Measurements from ENCODE around the gene RSF1.

RSF1 gene

GRCh38 chr11:77690649-77691048 is 129.9 kb downstream of the RSF1 start:
- H3K9me3 ChIP-seq (ENCODE audit: insufficient read depth, low read length) = no peaks in the 10 kb centered on the region
- no peaks in the 10 kb centered on the region for H4K20me1 ChIP-seq (ENCODE audit: insufficient read depth, low read length)
- no peak overlapping the region for H3K9ac ChIP-seq (ENCODE audit: low read length)
- no peaks in the 10 kb centered on the region for H3K27me3 ChIP-seq (ENCODE audit: low read depth, low read length)
- H3K79me2 ChIP-seq (ENCODE audit: low read length) = no peaks in the 10 kb centered on the region
- TF ChIP-seq EZH2phosphoT487 (IDR thresholded peaks at IDR 0.05; ENCODE audit: low read depth) (no peak), CTCF (IDR thresholded peaks at IDR 0.05; ENCODE audit: low read depth, low read length) (no peak)
- H2AFZ ChIP-seq (ENCODE audit: low read depth, low read length) = no peak overlapping the region
- H3K36me3 ChIP-seq (replicated peaks; ENCODE audit: low read depth, low read length) = peaks cover 37% of the 10 kb centered on the region
- no peak overlapping the region for H3K4me3 ChIP-seq (ENCODE audit: low read length)
- no peaks in the 10 kb centered on the region for H3K4me1 ChIP-seq (ENCODE audit: low read length)
- H3K4me2 ChIP-seq (ENCODE audit: low read length) = no peak overlapping the region
- no peak overlapping the region for H3K27ac ChIP-seq (ENCODE audit: low read length)

- no peak overlapping the region for H3K9ac ChIP-seq (ENCODE audit: low read length)
- no peaks in the 10 kb centered on the region for H3K9me3 ChIP-seq (ENCODE audit: insufficient read depth, low read length)
- H3K4me2 ChIP-seq (ENCODE audit: low read length) = no peak overlapping the region
- H3K27me3 ChIP-seq (ENCODE audit: low read depth, low read length) = no peaks in the 10 kb centered on the region
- TF ChIP-seq CTCF (IDR thresholded peaks at IDR 0.05; ENCODE audit: low read depth, low read length) = no peak
- no peak for TF ChIP-seq EZH2phosphoT487 (IDR thresholded peaks at IDR 0.05; ENCODE audit: low read depth)
- H4K20me1 ChIP-seq (ENCODE audit: insufficient read depth, low read length) = no peaks in the 10 kb centered on the region
- peaks cover 43% of the 10 kb centered on the region for H3K36me3 ChIP-seq (replicated peaks; ENCODE audit: low read depth, low read length)
- H3K79me2 ChIP-seq (ENCODE audit: low read length) = no peaks in the 10 kb centered on the region
- no peaks in the 10 kb centered on the region for H3K4me1 ChIP-seq (ENCODE audit: low read length)
- H2AFZ ChIP-seq (ENCODE audit: low read depth, low read length) = no peak overlapping the region
- H3K4me3 ChIP-seq (ENCODE audit: low read length) = no peak overlapping the region
- H3K27ac ChIP-seq (ENCODE audit: low read length) = no peak overlapping the region
These were observed 133.4 kb downstream of the RSF1 start for GRCh38 chr11:77687088-77687487.

GRCh38 chr11:77677138-77677537 is 143.4 kb downstream of the RSF1 start:
- Histone ChIP-seq H3K27ac (ENCODE audit: low read length) (no peak overlapping the region), H2AFZ (ENCODE audit: low read depth, low read length) (no peak overlapping the region), H3K4me2 (ENCODE audit: low read length) (no peak overlapping the region), H3K79me2 (ENCODE audit: low read length) (no peaks in the 10 kb centered on the region), H3K4me1 (ENCODE audit: low read length) (no peaks in the 10 kb centered on the region), H4K20me1 (ENCODE audit: insufficient read depth, low read length) (no peaks in the 10 kb centered on the region), H3K4me3 (ENCODE audit: low read length) (no peak overlapping the region), H3K36me3 (replicated peaks; ENCODE audit: low read depth, low read length) (peaks cover 60% of the 10 kb centered on the region), H3K9me3 (ENCODE audit: insufficient read depth, low read length) (no peaks in the 10 kb centered on the region), H3K27me3 (ENCODE audit: low read depth, low read length) (no peaks in the 10 kb centered on the region), H3K9ac (ENCODE audit: low read length) (no peak overlapping the region)
- TF ChIP-seq EZH2phosphoT487 (IDR thresholded peaks at IDR 0.05; ENCODE audit: low read depth) (no peak), CTCF (IDR thresholded peaks at IDR 0.05; ENCODE audit: low read depth, low read length) (no peak)

GRCh38 chr11:77672264-77672663 is 148.3 kb downstream of the RSF1 start:
- no peaks in the 10 kb centered on the region for H4K20me1 ChIP-seq (ENCODE audit: insufficient read depth, low read length)
- H3K27me3 ChIP-seq (ENCODE audit: low read depth, low read length) = no peaks in the 10 kb centered on the region
- no peak overlapping the region for H3K4me3 ChIP-seq (ENCODE audit: low read length)
- no peak overlapping the region for H3K4me2 ChIP-seq (ENCODE audit: low read length)
- no peak overlapping the region for H3K9ac ChIP-seq (ENCODE audit: low read length)
- H3K4me1 ChIP-seq (ENCODE audit: low read length) = no peaks in the 10 kb centered on the region
- no peaks in the 10 kb centered on the region for H3K79me2 ChIP-seq (ENCODE audit: low read length)
- no peak overlapping the region for H3K27ac ChIP-seq (ENCODE audit: low read length)
- no peak for TF ChIP-seq EZH2phosphoT487 (IDR thresholded peaks at IDR 0.05; ENCODE audit: low read depth)
- TF ChIP-seq CTCF (IDR thresholded peaks at IDR 0.05; ENCODE audit: low read depth, low read length) = no peak
- H3K36me3 ChIP-seq (replicated peaks; ENCODE audit: low read depth, low read length) = peaks cover 62% of the 10 kb centered on the region
- H2AFZ ChIP-seq (ENCODE audit: low read depth, low read length) = no peak overlapping the region
- no peaks in the 10 kb centered on the region for H3K9me3 ChIP-seq (ENCODE audit: insufficient read depth, low read length)

Measured in OCI-LY3 (cell line).